ENCODE data around the gene NOD1.
A peak's percentile ranks its signal among the peaks of the same experiment; 100 is the strongest.
"Not testable (repeated sequence)": the region's sequence is repeated elsewhere in the genome, so short reads cannot be mapped to it uniquely, and the experiment has no call there.

NOD1 gene

GRCh38 chr7:30478349-30479201, at the start of gene NOD1:
Gene NOD1, minus strand, starts transcription at chr7:30478784. Its CDS starts 21,863 bp downstream, at chr7:30456921.
- no peak; the same call in 1 of the 2 replicates for TF ChIP-seq CTCF (conservative IDR thresholded peaks at IDR 0.05)

GRCh38 chr7:30527297-30527696, 48.7 kb upstream of the NOD1 start:
- H3K27ac ChIP-seq: not testable (repeated sequence)

More at GRCh38 chr7:30478349-30479201, at the start of gene NOD1:
- peak within 1 kb of the TSS; percentile 86 for H3K27ac ChIP-seq

- TF ChIP-seq CTCF (conservative IDR thresholded peaks at IDR 0.05): no peak
- H3K27ac ChIP-seq: no peak overlapping the region; the same call in 1 of the 2 replicates
Measured at GRCh38 chr7:30526163-30526562, 47.6 kb upstream of the NOD1 start.

- H3K27ac ChIP-seq: peak overlapping the region; percentile 98
- TF ChIP-seq CTCF (conservative IDR thresholded peaks at IDR 0.05): no peak
Measured at GRCh38 chr7:30525429-30525828, 46.8 kb upstream of the NOD1 start.

- TF ChIP-seq CTCF (conservative IDR thresholded peaks at IDR 0.05): no peak
- peak overlapping the region; percentile 98 for H3K27ac ChIP-seq
Measured at GRCh38 chr7:30524545-30524944, 46.0 kb upstream of the NOD1 start.

GRCh38 chr7:30523466-30523865, 44.9 kb upstream of the NOD1 start:
- H3K27ac ChIP-seq: peak overlapping the region; percentile 98
- no peak for TF ChIP-seq CTCF (conservative IDR thresholded peaks at IDR 0.05)

- peak overlapping the region; percentile 98; the same call in 1 of the 2 replicates for H3K27ac ChIP-seq
- no peak for TF ChIP-seq CTCF (conservative IDR thresholded peaks at IDR 0.05)
Measured at GRCh38 chr7:30522159-30522558, 43.6 kb upstream of the NOD1 start.

- no peak for TF ChIP-seq CTCF (conservative IDR thresholded peaks at IDR 0.05)
- peak overlapping the region; percentile 98 for H3K27ac ChIP-seq
Measured at GRCh38 chr7:30521532-30521931, 42.9 kb upstream of the NOD1 start.

Data from VCaP (cell line).